GM12891 (cell line): Measurements from ENCODE around the gene AQP2.

Experiments used
- POLR2A ChIP-seq: IDR thresholded peaks from 2 replicates; pipeline ENCODE4 v1.6.1; 2011; ENCODE audit warnings: low read depth, low read length, control low read depth
- POLR2AphosphoS5 ChIP-seq: IDR thresholded peaks from 2 replicates; pipeline ENCODE4 v1.6.1; 2011; ENCODE audit warnings: low read depth, low read length, control low read depth
- POU2F2 ChIP-seq: IDR thresholded peaks from 2 replicates; pipeline ENCODE4 v1.6.1; 2011; ENCODE audit warnings: low read depth, mild to moderate bottlenecking, control low read depth, low read length, moderate library complexity
- SPI1 ChIP-seq: IDR thresholded peaks from 2 replicates; pipeline ENCODE4 v1.6.1; 2011; ENCODE audit warnings: low read depth, low read length, control low read depth
- TAF1 ChIP-seq: IDR thresholded peaks from 2 replicates; pipeline ENCODE4 v1.6.1; 2011; ENCODE audit warnings: low read depth, low read length, control low read depth

- TF ChIP-seq POLR2A = no peak
- no peak for TF ChIP-seq TAF1
- TF ChIP-seq SPI1 = no peak
- no peak for TF ChIP-seq POLR2AphosphoS5
- no peak for TF ChIP-seq POU2F2
Observed at GRCh38 chr12:49963976-49964815, 13.7 kb downstream of the AQP2 start.
